Activated CD4-positive, alpha-beta T cell treated with anti-CD3 and anti-CD28 coated beads, Interleukin-2, Interleukin-6, amounts not matched to agents 100 ng/mL and 50 ng/mL, durations not matched to agents 16 hours and 8 hours (primary cell): ENCODE results near the gene GRM3.

Experiments
- DNase-seq: peaks from one replicate; pipeline ENCODE4 v3.0.0-alpha.2; 2020

Gene GRM3

GRCh38 chr7:86706406-86706805, 62.7 kb downstream of the GRM3 start:
- DNase-seq, result no peak

- no peak for DNase-seq
Measured at GRCh38 chr7:86708031-86708680, 64.4 kb downstream of the GRM3 start.

GRCh38 chr7:86720306-86720705, 76.6 kb downstream of the GRM3 start:
- DNase-seq, result no peak

- DNase-seq, result no peak
Measured at GRCh38 chr7:86733783-86734182, 90.1 kb downstream of the GRM3 start.

- DNase-seq, result no peak
Measured at GRCh38 chr7:86745013-86745745, 101.5 kb downstream of the GRM3 start.

- DNase-seq, result no peak
Measured at GRCh38 chr7:86747698-86748097, 104.0 kb downstream of the GRM3 start.

GRCh38 chr7:86748201-86748600, 104.5 kb downstream of the GRM3 start:
- DNase-seq, result no peak

GRCh38 chr7:86748843-86749719, 105.4 kb downstream of the GRM3 start:
- no peak for DNase-seq

GRCh38 chr7:86749741-86750665, 106.3 kb downstream of the GRM3 start:
- no peak for DNase-seq

- no peak for DNase-seq
Measured at GRCh38 chr7:86760236-86760635, 116.5 kb downstream of the GRM3 start.

GRCh38 chr7:86762129-86762528, 118.4 kb downstream of the GRM3 start:
- DNase-seq, result no peak

- no peak for DNase-seq
Measured at GRCh38 chr7:86765931-86766330, 122.2 kb downstream of the GRM3 start.

- no peak for DNase-seq
Measured at GRCh38 chr7:86768394-86768793, 124.7 kb downstream of the GRM3 start.

- no peak for DNase-seq
Measured at GRCh38 chr7:86768967-86769760, 125.5 kb downstream of the GRM3 start.

- no peak for DNase-seq
Measured at GRCh38 chr7:86773309-86773708, 129.6 kb downstream of the GRM3 start.

- DNase-seq, result no peak
Measured at GRCh38 chr7:86775203-86775602, 131.5 kb downstream of the GRM3 start.

- no peak for DNase-seq
Measured at GRCh38 chr7:86776136-86776535, 132.4 kb downstream of the GRM3 start.

- no peak for DNase-seq
Measured at GRCh38 chr7:86778271-86778670, 134.6 kb downstream of the GRM3 start.

GRCh38 chr7:86784765-86785164, 141.1 kb downstream of the GRM3 start:
- no peak for DNase-seq

GRCh38 chr7:86785641-86786040, 141.9 kb downstream of the GRM3 start:
- no peak for DNase-seq

- DNase-seq, result no peak
Measured at GRCh38 chr7:86786376-86786775, 142.7 kb downstream of the GRM3 start.

GRCh38 chr7:86788948-86789347, 145.2 kb downstream of the GRM3 start:
- DNase-seq, result no peak
